T-helper 2 cell treated with Interferon-gamma antibody and Interleukin-4, amounts not matched to agents 100 ng/mL and 5 ng/mL, for 36 hours (primary cell): Measurements from ENCODE around the gene KIAA1614. TPM values are rescaled to one million over a fixed set of nuclear protein-coding genes. Genes with fewer than 3 reads are reported as not detected.

Experiments
- intact Hi-C: fragments of 100-400 bp; cut with micrococcal nuclease; formaldehyde crosslinking; loops from one replicate; pipeline ENCODE4 v1.15.1; 2023
- total RNA-seq: library from RNA; stranded (reverse); gene quantifications from 2 replicates; pipeline ENCODE4 v1.2.3, GENCODE V29; 2022

Gene KIAA1614
- total RNA-seq, 1 donor from 2014 or later, result 0.07 TPM

- intact Hi-C loops, result no loop called here
These were observed 75.6 kb downstream of the KIAA1614 start for GRCh38 chr1:180988253-180988752.

DNA sequence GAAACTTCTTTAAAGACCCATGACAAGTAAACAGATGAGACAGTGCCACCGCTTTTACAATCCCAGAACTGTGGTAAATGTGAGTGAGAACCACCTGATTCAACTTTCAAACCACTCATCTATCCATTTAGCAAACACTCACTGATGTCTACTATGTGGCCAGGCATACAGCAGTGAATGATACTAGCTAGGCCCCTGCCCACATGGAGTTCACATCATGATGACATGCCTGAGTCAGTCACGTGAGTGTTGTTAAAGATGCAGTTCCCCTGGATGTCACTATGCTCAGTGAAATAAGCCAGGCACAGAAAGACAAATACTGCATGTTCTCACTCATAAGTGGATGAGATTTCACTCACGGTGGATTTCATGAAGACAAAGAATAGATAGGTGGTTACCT is 81.6 kb downstream of the KIAA1614 start:
- intact Hi-C loops, result no loop called here

DNA sequence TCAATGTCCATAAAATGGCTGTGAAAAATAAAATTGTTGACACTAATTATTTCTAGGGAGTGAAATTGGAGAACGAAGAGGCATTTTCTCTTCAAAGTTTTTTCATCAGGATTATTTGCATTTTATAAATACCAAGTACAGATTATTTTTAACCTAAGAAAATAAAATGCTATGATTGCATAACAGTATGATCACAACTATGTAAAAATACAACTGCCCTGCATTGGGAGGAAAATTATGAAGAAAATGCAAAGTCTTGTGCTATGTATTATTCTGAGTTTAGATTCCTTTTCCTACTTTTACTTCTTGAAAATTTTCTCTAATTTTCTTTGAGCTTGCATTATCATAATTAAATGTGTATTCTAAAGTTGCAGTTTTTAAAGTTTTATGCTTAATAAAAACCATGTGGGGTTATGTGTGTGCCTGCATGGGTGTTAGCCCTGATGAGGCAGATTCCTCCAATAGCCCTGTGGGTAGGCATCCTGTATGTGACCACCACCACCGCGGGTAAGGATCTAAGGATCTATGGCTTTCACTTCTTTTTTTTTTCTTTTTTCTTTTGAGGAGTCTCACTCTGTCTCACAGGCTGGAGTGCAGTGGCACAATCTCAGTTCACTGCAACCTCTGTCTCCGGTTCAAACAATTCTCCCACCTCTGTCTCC is 85.3 kb downstream of the KIAA1614 start:
- intact Hi-C loops, result no loop called here

Other genes with a start within 250 kb of the KIAA1614 start
- gene STX6, start 110.0 kb downstream of the KIAA1614 start, total RNA-seq, result 21.3 and 21.6 TPM in 2 replicates
- gene MR1, start 121.1 kb downstream of the KIAA1614 start, total RNA-seq, result 28.7 and 29.8 TPM in 2 replicates
- gene IER5, start 175.8 kb downstream of the KIAA1614 start, total RNA-seq, result 34.1 and 35.3 TPM in 2 replicates